Measurements from ENCODE around the gene KIF15.

KIF15 gene

DNA sequence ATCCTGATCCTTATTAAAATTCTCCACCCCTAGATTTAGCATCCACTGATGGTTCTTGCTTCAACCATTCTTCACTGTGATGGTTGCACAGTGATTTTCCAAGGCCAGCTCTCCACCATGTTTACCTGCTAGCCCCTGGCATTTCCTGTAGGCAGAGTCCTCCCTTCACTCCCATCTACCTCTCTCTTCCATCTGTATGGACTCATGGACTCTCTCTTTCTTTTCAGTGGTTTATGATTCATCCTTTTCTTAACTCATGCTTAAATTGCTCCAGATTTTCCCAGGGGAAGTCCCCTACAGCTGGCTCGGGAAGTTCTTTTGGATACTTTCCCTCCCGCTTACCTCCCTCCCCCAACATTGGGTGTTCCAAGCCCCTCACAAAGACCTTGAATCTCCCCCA lies 131.5 kb downstream of the KIF15 start:
- TF ChIP-seq FOXM1 (IDR thresholded peaks at IDR 0.05; ENCODE audit: borderline replicate concordance) (no peak), FOXK2 (IDR thresholded peaks at IDR 0.05) (no peak), CTBP1 (IDR thresholded peaks at IDR 0.05; ENCODE audit: borderline replicate concordance) (no peak), ARNT (IDR thresholded peaks at IDR 0.05) (no peak), ZNF384 (IDR thresholded peaks at IDR 0.05) (no peak), SUZ12 (IDR thresholded peaks at IDR 0.05) (no peak), L3MBTL2 (conservative IDR thresholded peaks at IDR 0.05) (no peak), BHLHE40 (IDR thresholded peaks at IDR 0.05; ENCODE audit: borderline replicate concordance) (no peak), SP1 (IDR thresholded peaks at IDR 0.05) (no peak), FOXA1 (IDR thresholded peaks at IDR 0.05) (no peak), TARDBP (IDR thresholded peaks at IDR 0.05) (no peak), LEF1 (IDR thresholded peaks at IDR 0.05; ENCODE audit: borderline replicate concordance) (no peak), NFRKB (IDR thresholded peaks at IDR 0.05) (no peak)
- no peak for DNase-seq (ENCODE audit: extremely low spot score)
- ChIA-PET POLR2A (no interaction called here), CTCF (no interaction called here)

DNA sequence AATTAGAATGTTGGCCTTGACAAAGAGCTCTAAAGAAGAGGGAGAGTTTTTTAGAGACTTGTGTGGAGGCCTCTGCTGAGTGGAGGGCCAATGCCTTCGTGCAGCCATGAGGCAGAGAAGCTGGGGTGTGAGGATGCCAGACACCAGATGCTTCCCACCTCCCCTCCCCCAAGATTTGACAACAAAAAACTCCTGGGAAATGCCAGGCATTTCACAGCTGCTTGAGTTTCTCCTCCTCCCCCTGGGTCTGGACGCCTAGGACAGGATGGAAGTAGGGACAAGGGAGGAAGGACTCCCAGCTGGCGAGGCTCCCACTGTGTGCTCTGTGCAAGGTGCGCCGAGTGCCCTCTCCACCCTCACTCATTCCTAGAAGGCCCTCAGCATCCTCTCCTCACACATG lies 132.9 kb downstream of the KIF15 start:
- TF ChIP-seq SUZ12 (IDR thresholded peaks at IDR 0.05) (no peak), ZNF384 (IDR thresholded peaks at IDR 0.05) (no peak), BHLHE40 (IDR thresholded peaks at IDR 0.05; ENCODE audit: borderline replicate concordance) (no peak), FOXA1 (IDR thresholded peaks at IDR 0.05) (no peak), ARNT (IDR thresholded peaks at IDR 0.05) (no peak), TARDBP (IDR thresholded peaks at IDR 0.05) (no peak), LEF1 (IDR thresholded peaks at IDR 0.05; ENCODE audit: borderline replicate concordance) (no peak), HDGF (IDR thresholded peaks at IDR 0.05; ENCODE audit: borderline replicate concordance) (no peak), CTBP1 (IDR thresholded peaks at IDR 0.05; ENCODE audit: borderline replicate concordance) (no peak), NFRKB (IDR thresholded peaks at IDR 0.05) (no peak), FOXM1 (IDR thresholded peaks at IDR 0.05; ENCODE audit: borderline replicate concordance) (no peak), SP1 (IDR thresholded peaks at IDR 0.05) (no peak), ELF4 (IDR thresholded peaks at IDR 0.05) (no peak), FOXK2 (IDR thresholded peaks at IDR 0.05) (no peak), L3MBTL2 (conservative IDR thresholded peaks at IDR 0.05) (no peak)
- TF ChIP-seq, protein P1, sequence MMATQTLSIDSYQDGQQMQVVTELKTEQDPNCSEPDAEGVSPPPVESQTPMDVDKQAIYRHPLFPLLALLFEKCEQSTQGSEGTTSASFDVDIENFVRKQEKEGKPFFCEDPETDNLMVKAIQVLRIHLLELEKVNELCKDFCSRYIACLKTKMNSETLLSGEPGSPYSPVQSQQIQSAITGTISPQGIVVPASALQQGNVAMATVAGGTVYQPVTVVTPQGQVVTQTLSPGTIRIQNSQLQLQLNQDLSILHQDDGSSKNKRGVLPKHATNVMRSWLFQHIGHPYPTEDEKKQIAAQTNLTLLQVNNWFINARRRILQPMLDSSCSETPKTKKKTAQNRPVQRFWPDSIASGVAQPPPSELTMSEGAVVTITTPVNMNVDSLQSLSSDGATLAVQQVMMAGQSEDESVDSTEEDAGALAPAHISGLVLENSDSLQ (IDR thresholded peaks at IDR 0.05): no peak
- DNase-seq (ENCODE audit: extremely low spot score): no peak
- ChIA-PET POLR2A (no interaction called here), CTCF (no interaction called here)

GRCh38 chr3:44896440-44896839 lies 134.8 kb downstream of the KIF15 start:
- ChIA-PET POLR2A (no interaction called here), CTCF (interaction anchor here (0.6 kb wide), 1 partner anchor 68 kb away, joined by 3 read pairs; no protein-coding TSS in a partner anchor)
- no peak for DNase-seq (ENCODE audit: extremely low spot score)
- TF ChIP-seq, protein P1 (IDR thresholded peaks at IDR 0.05): no peak
- TF ChIP-seq LEF1 (IDR thresholded peaks at IDR 0.05; ENCODE audit: borderline replicate concordance) (no peak), TARDBP (IDR thresholded peaks at IDR 0.05) (no peak), NFRKB (IDR thresholded peaks at IDR 0.05) (no peak), SP1 (IDR thresholded peaks at IDR 0.05) (no peak), ZNF384 (IDR thresholded peaks at IDR 0.05) (no peak), BHLHE40 (IDR thresholded peaks at IDR 0.05; ENCODE audit: borderline replicate concordance) (no peak), HDGF (IDR thresholded peaks at IDR 0.05; ENCODE audit: borderline replicate concordance) (no peak), ARNT (IDR thresholded peaks at IDR 0.05) (no peak), FOXK2 (IDR thresholded peaks at IDR 0.05) (no peak), L3MBTL2 (conservative IDR thresholded peaks at IDR 0.05) (no peak), CTBP1 (IDR thresholded peaks at IDR 0.05; ENCODE audit: borderline replicate concordance) (no peak), SUZ12 (IDR thresholded peaks at IDR 0.05) (no peak), FOXA1 (IDR thresholded peaks at IDR 0.05) (no peak), ELF4 (IDR thresholded peaks at IDR 0.05) (no peak), FOXM1 (IDR thresholded peaks at IDR 0.05; ENCODE audit: borderline replicate concordance) (no peak)

DNA sequence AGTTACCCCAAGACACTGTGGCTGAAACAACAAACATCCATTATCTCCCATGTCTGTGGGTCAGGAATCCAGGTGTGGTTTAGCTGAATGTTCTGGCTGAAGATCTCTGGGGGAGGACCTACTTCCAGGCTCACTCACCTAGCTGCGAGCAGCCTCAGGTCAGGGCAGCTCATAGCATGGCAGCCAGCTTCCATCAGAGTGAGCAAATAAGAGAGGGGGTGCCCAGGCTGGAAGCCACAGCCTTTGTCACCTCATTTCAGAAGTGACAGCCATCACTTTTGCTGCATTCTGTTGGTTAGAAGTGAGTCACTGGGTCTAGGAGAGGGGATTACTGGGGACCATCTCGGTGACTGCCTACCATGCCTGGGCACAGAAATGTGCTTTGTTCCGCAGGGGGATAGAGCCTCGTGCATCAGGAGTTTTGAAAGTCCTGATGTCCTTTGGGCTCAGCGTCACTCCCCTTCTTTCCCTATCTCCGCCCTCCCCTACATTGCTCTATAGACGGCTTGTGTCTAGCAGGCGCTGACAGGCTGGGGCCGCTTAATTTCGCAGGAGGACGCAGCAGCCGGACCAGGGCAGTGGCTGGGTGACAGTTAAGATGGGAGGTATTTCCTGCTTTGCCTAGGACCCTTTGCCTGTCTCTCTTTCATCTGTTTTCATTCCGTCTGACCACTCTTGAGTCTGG lies 138.2 kb downstream of the KIF15 start:
- ChIA-PET CTCF (no interaction called here), POLR2A (no interaction called here)
- TF ChIP-seq, protein P1 (IDR thresholded peaks at IDR 0.05): no peak
- no peak for TF ChIP-seq ELF4 (IDR thresholded peaks at IDR 0.05)
- TF ChIP-seq HDGF (IDR thresholded peaks at IDR 0.05; ENCODE audit: borderline replicate concordance): no peak
- no peak for TF ChIP-seq LEF1 (IDR thresholded peaks at IDR 0.05; ENCODE audit: borderline replicate concordance)
- no peak for TF ChIP-seq TARDBP (IDR thresholded peaks at IDR 0.05)
- TF ChIP-seq SUZ12 (IDR thresholded peaks at IDR 0.05): no peak
- no peak for TF ChIP-seq FOXM1 (IDR thresholded peaks at IDR 0.05; ENCODE audit: borderline replicate concordance)
- TF ChIP-seq ZNF384 (IDR thresholded peaks at IDR 0.05): no peak
- TF ChIP-seq ARNT (IDR thresholded peaks at IDR 0.05): no peak
- TF ChIP-seq FOXA1 (IDR thresholded peaks at IDR 0.05): no peak
- TF ChIP-seq L3MBTL2 (conservative IDR thresholded peaks at IDR 0.05): no peak
- TF ChIP-seq NFRKB (IDR thresholded peaks at IDR 0.05): no peak
- no peak for TF ChIP-seq FOXK2 (IDR thresholded peaks at IDR 0.05)
- no peak for TF ChIP-seq CTBP1 (IDR thresholded peaks at IDR 0.05; ENCODE audit: borderline replicate concordance)
- TF ChIP-seq BHLHE40 (IDR thresholded peaks at IDR 0.05; ENCODE audit: borderline replicate concordance): no peak
- no peak for TF ChIP-seq SP1 (IDR thresholded peaks at IDR 0.05)
- no peak for DNase-seq (ENCODE audit: extremely low spot score)

DNA sequence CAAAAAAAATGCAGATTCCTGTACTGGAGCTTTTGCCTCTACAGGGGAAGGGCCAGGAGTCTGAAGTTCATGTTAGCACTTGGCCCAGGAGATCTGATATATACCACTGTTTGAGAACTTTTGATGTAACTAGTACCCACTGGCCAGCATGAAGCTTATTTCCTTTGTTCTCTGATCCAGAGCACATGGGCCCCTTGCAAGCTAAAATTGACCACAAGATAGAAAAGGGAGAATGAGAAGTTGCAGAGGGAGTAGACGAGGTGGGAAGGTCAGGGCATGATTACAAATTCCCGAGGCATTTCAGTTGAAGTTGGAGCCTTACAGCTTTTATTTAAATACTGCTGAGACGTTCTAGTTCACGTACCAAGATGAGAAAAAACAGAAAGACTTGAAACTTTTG lies 141.0 kb downstream of the KIF15 start:
- CTCF ChIA-PET: no interaction called here
- TF ChIP-seq NFRKB (IDR thresholded peaks at IDR 0.05) (no peak), BHLHE40 (IDR thresholded peaks at IDR 0.05; ENCODE audit: borderline replicate concordance) (no peak), ZNF384 (IDR thresholded peaks at IDR 0.05) (no peak), SP1 (IDR thresholded peaks at IDR 0.05) (no peak), FOXA1 (IDR thresholded peaks at IDR 0.05) (no peak), CTBP1 (IDR thresholded peaks at IDR 0.05; ENCODE audit: borderline replicate concordance) (no peak), L3MBTL2 (conservative IDR thresholded peaks at IDR 0.05) (no peak), LEF1 (IDR thresholded peaks at IDR 0.05; ENCODE audit: borderline replicate concordance) (no peak), FOXK2 (IDR thresholded peaks at IDR 0.05) (no peak), SUZ12 (IDR thresholded peaks at IDR 0.05) (no peak)
- POLR2A ChIA-PET: no interaction called here
- no peak for DNase-seq (ENCODE audit: extremely low spot score)
